ENCODE data around the gene GLTP.

The GLTP gene

GRCh38 chr12:109835827-109836226 lies 44.5 kb downstream of the GLTP start:
- H3K9ac ChIP-seq (ENCODE audit: low read length) = no peak overlapping the region

GRCh38 chr12:109833307-109834189 lies 46.8 kb downstream of the GLTP start, which contains the start of gene TRPV4:
TRPV4 (minus strand) TSS chr12:109833398; CDS start chr12:109814796, 18,602 bp downstream.
- H3K4me2 ChIP-seq (ENCODE audit: low read depth, low read length) = no peak within 1 kb of the TSS
- TF ChIP-seq CTCF (IDR thresholded peaks at IDR 0.05; ENCODE audit: low read length) (no peak), EZH2 (optimal IDR thresholded peaks at IDR 0.05; ENCODE audit: low read depth, low read length) (no peak), EZH2phosphoT487 (IDR thresholded peaks at IDR 0.05; ENCODE audit: low read length) (no peak)
- H3K9ac ChIP-seq (ENCODE audit: low read length) = no peak within 1 kb of the TSS
- no peak within 1 kb of the TSS for H2AFZ ChIP-seq (ENCODE audit: low read length)
- no peak for DNase-seq
- peaks cover 3% of the 10 kb centered on the region; the same call in 1 of the 2 replicates for H3K27me3 ChIP-seq (replicated peaks; ENCODE audit: insufficient read depth, low read length)
- H3K36me3 ChIP-seq (replicated peaks; ENCODE audit: insufficient read depth, low read length) = no peaks in the 10 kb centered on the region
- no peaks in the 10 kb centered on the region for H3K9me2 ChIP-seq (replicated peaks; ENCODE audit: insufficient read depth, low read length)
- H3K27ac ChIP-seq (ENCODE audit: low read length) = no peak within 1 kb of the TSS
- H3F3A ChIP-seq (ENCODE audit: insufficient read depth, low read length) = no peaks in the 10 kb centered on the region
- H3K4me3 ChIP-seq (ENCODE audit: low read length) = no peak within 1 kb of the TSS
- no peaks in the 10 kb centered on the region for H3K4me1 ChIP-seq (ENCODE audit: low read length)
- H3K79me2 ChIP-seq (ENCODE audit: low read length) = no peaks in the 10 kb centered on the region
- no peaks in the 10 kb centered on the region for H4K20me1 ChIP-seq (ENCODE audit: insufficient read depth, low read length)
- no peaks in the 10 kb centered on the region for H3K9me3 ChIP-seq (replicated peaks; ENCODE audit: insufficient read depth, low read length)

More at GRCh38 chr12:109835827-109836226, 44.5 kb downstream of the GLTP start:
- TF ChIP-seq EZH2 (optimal IDR thresholded peaks at IDR 0.05; ENCODE audit: low read depth, low read length) (no peak), EZH2phosphoT487 (IDR thresholded peaks at IDR 0.05; ENCODE audit: low read length) (no peak), CTCF (IDR thresholded peaks at IDR 0.05; ENCODE audit: low read length) (no peak)
- Histone ChIP-seq H4K20me1 (ENCODE audit: insufficient read depth, low read length) (no peaks in the 10 kb centered on the region), H3K4me1 (ENCODE audit: low read length) (0 out of 2 replicates have a peak, but pooled peaks cover under 1% of the 10 kb centered on the region), H3F3A (ENCODE audit: insufficient read depth, low read length) (no peaks in the 10 kb centered on the region), H3K36me3 (replicated peaks; ENCODE audit: insufficient read depth, low read length) (no peaks in the 10 kb centered on the region), H3K4me3 (ENCODE audit: low read length) (no peak overlapping the region), H3K9me2 (replicated peaks; ENCODE audit: insufficient read depth, low read length) (no peaks in the 10 kb centered on the region), H3K27ac (ENCODE audit: low read length) (no peak overlapping the region), H3K27me3 (replicated peaks; ENCODE audit: insufficient read depth, low read length) (peaks cover 3% of the 10 kb centered on the region; the same call in 1 of the 2 replicates), H3K9me3 (replicated peaks; ENCODE audit: insufficient read depth, low read length) (no peaks in the 10 kb centered on the region), H2AFZ (ENCODE audit: low read length) (no peak overlapping the region), H3K79me2 (ENCODE audit: low read length) (no peaks in the 10 kb centered on the region), H3K4me2 (ENCODE audit: low read depth, low read length) (no peak overlapping the region)
- DNase-seq = no peak

GRCh38 chr12:109832541-109833306 lies 47.6 kb downstream of the GLTP start:
- H3K9me3 ChIP-seq (replicated peaks; ENCODE audit: insufficient read depth, low read length) = no peaks in the 10 kb centered on the region
- no peak overlapping the region for H3K9ac ChIP-seq (ENCODE audit: low read length)
- TF ChIP-seq EZH2 (optimal IDR thresholded peaks at IDR 0.05; ENCODE audit: low read depth, low read length) (no peak), CTCF (IDR thresholded peaks at IDR 0.05; ENCODE audit: low read length) (no peak), EZH2phosphoT487 (IDR thresholded peaks at IDR 0.05; ENCODE audit: low read length) (no peak)
- no peak overlapping the region for H3K4me2 ChIP-seq (ENCODE audit: low read depth, low read length)
- no peaks in the 10 kb centered on the region for H3F3A ChIP-seq (ENCODE audit: insufficient read depth, low read length)
- no peak for DNase-seq
- no peaks in the 10 kb centered on the region for H3K79me2 ChIP-seq (ENCODE audit: low read length)
- no peaks in the 10 kb centered on the region for H3K9me2 ChIP-seq (replicated peaks; ENCODE audit: insufficient read depth, low read length)
- H3K36me3 ChIP-seq (replicated peaks; ENCODE audit: insufficient read depth, low read length) = no peaks in the 10 kb centered on the region
- H3K27ac ChIP-seq (ENCODE audit: low read length) = no peak overlapping the region
- peaks cover 3% of the 10 kb centered on the region; the same call in 1 of the 2 replicates for H3K27me3 ChIP-seq (replicated peaks; ENCODE audit: insufficient read depth, low read length)
- no peak overlapping the region for H3K4me3 ChIP-seq (ENCODE audit: low read length)
- no peak overlapping the region for H2AFZ ChIP-seq (ENCODE audit: low read length)
- no peaks in the 10 kb centered on the region for H4K20me1 ChIP-seq (ENCODE audit: insufficient read depth, low read length)
- H3K4me1 ChIP-seq (ENCODE audit: low read length) = no peaks in the 10 kb centered on the region

Data from MM.1S (cell line).